ENCODE measurements around the gene ATP7A.

ATP7A gene

DNA sequence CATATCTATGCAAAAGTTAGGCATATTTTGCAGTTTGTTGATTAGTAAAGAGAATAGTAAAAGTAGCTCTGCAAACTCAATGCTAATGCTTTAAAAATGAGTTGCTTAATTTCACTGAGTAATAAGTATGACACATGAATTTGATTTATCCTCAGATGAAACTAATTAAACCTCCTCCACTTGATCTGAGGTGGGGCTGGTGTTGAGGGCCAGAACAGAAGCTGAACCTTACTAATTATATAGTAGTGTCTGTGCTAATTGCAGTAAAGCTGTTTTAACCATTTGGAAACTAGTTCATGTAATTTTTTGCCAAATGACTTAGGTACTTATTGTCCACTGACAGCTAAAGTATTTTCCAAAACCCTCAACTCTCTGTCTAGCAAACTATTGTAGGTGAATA is 66.6 kb downstream of the ATP7A start:
- Histone ChIP-seq H3K9me3 (ENCODE audit: insufficient read depth, low read depth, low read length) (no peaks in the 10 kb centered on the region), H2AFZ (ENCODE audit: low read length) (no peak overlapping the region), H3F3A (ENCODE audit: low read depth) (no peaks in the 10 kb centered on the region), H3K4me2 (ENCODE audit: low read depth, low read length, poor library complexity, severe bottlenecking) (no peak overlapping the region), H3K9ac (ENCODE audit: low read depth, low read length, poor library complexity, severe bottlenecking) (no peak overlapping the region), H3K4me3 (ENCODE audit: low read length, poor library complexity, severe bottlenecking) (no peak overlapping the region), H3K9me2 (replicated peaks; ENCODE audit: low read depth, low read length) (no peaks in the 10 kb centered on the region), H3K4me1 (ENCODE audit: insufficient read depth, low read length, poor library complexity, severe bottlenecking) (no peaks in the 10 kb centered on the region), H3K79me2 (ENCODE audit: insufficient read depth, low read length) (no peaks in the 10 kb centered on the region), H3K27me3 (ENCODE audit: insufficient read depth, low read length, poor library complexity, severe bottlenecking) (no peaks in the 10 kb centered on the region), H3K36me3 (ENCODE audit: insufficient read depth, low read length) (0 out of 2 replicates have a peak, but pooled peaks cover 3% of the 10 kb centered on the region), H4K20me1 (ENCODE audit: insufficient read depth, low read length, poor library complexity, severe bottlenecking) (no peaks in the 10 kb centered on the region)
- no peak for TF ChIP-seq EZH2phosphoT487 (IDR thresholded peaks at IDR 0.05; ENCODE audit: borderline replicate concordance)
- TF ChIP-seq, protein P1, sequence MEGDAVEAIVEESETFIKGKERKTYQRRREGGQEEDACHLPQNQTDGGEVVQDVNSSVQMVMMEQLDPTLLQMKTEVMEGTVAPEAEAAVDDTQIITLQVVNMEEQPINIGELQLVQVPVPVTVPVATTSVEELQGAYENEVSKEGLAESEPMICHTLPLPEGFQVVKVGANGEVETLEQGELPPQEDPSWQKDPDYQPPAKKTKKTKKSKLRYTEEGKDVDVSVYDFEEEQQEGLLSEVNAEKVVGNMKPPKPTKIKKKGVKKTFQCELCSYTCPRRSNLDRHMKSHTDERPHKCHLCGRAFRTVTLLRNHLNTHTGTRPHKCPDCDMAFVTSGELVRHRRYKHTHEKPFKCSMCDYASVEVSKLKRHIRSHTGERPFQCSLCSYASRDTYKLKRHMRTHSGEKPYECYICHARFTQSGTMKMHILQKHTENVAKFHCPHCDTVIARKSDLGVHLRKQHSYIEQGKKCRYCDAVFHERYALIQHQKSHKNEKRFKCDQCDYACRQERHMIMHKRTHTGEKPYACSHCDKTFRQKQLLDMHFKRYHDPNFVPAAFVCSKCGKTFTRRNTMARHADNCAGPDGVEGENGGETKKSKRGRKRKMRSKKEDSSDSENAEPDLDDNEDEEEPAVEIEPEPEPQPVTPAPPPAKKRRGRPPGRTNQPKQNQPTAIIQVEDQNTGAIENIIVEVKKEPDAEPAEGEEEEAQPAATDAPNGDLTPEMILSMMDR (conservative IDR thresholded peaks at IDR 0.05; ENCODE audit: low read length) = no peak

DNA sequence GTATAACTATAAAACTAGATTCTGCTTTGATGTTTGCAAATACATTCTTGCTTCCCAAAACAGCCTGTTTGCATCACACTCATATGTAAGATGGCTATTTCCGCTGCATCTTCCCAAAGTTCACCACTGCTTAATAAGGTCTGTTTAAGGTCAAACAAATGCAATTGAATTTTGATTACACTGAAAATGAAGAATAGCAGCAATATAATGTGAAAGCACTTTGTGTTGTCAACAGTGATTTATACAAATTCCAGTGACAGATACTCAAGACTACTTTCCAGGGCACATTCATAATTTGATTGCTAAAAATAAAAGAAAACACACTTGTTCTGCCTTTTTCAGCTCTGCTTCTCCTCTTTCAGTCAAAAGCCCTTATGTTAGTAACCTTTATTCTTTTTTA is 67.0 kb downstream of the ATP7A start:
- TF ChIP-seq EZH2phosphoT487 (IDR thresholded peaks at IDR 0.05; ENCODE audit: borderline replicate concordance) = no peak
- TF ChIP-seq, protein P1 (conservative IDR thresholded peaks at IDR 0.05; ENCODE audit: low read length) = no peak
- Histone ChIP-seq H3K27me3 (ENCODE audit: insufficient read depth, low read length, poor library complexity, severe bottlenecking) (no peaks in the 10 kb centered on the region), H3K4me1 (ENCODE audit: insufficient read depth, low read length, poor library complexity, severe bottlenecking) (no peaks in the 10 kb centered on the region)

DNA sequence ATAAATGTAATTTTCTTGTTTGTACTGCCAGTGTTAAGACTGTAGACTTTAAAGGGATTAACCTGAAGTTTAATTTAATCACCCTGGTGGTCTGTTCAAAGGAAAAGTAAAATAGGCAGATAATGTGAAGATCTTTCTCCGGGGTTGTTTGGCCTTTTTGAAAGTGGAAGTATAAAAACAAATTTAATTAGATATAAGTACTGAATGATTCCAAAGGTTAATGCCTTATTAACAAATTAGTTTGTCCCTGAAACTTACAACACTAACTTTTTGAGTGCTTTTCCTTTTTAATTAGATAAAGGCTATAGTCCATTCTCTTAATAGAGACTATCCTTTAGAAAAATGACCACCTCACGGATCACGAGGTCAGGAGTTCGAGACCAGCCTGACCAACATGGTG is 69.4 kb downstream of the ATP7A start:
- H3K9me3 ChIP-seq (ENCODE audit: insufficient read depth, low read depth, low read length) = no peaks in the 10 kb centered on the region
- no peaks in the 10 kb centered on the region for H3K27me3 ChIP-seq (ENCODE audit: insufficient read depth, low read length, poor library complexity, severe bottlenecking)
- TF ChIP-seq, protein P1 (conservative IDR thresholded peaks at IDR 0.05; ENCODE audit: low read length) = no peak
- TF ChIP-seq EZH2phosphoT487 (IDR thresholded peaks at IDR 0.05; ENCODE audit: borderline replicate concordance) = no peak

More for the DNA sequence above, 67.0 kb downstream of the ATP7A start:
- Histone ChIP-seq H3K4me2 (ENCODE audit: low read depth, low read length, poor library complexity, severe bottlenecking) (no peak overlapping the region), H4K20me1 (ENCODE audit: insufficient read depth, low read length, poor library complexity, severe bottlenecking) (no peaks in the 10 kb centered on the region), H3K36me3 (ENCODE audit: insufficient read depth, low read length) (0 out of 2 replicates have a peak, but pooled peaks cover 3% of the 10 kb centered on the region), H3K4me3 (ENCODE audit: low read length, poor library complexity, severe bottlenecking) (no peak overlapping the region), H3K9me2 (replicated peaks; ENCODE audit: low read depth, low read length) (no peaks in the 10 kb centered on the region), H3K9ac (ENCODE audit: low read depth, low read length, poor library complexity, severe bottlenecking) (no peak overlapping the region), H3F3A (ENCODE audit: low read depth) (no peaks in the 10 kb centered on the region), H3K9me3 (ENCODE audit: insufficient read depth, low read depth, low read length) (no peaks in the 10 kb centered on the region), H3K79me2 (ENCODE audit: insufficient read depth, low read length) (no peaks in the 10 kb centered on the region), H2AFZ (ENCODE audit: low read length) (no peak overlapping the region)

More for the DNA sequence above, 69.4 kb downstream of the ATP7A start:
- H3K79me2 ChIP-seq (ENCODE audit: insufficient read depth, low read length) = no peaks in the 10 kb centered on the region
- no peaks in the 10 kb centered on the region for H3K9me2 ChIP-seq (replicated peaks; ENCODE audit: low read depth, low read length)
- no peak overlapping the region for H2AFZ ChIP-seq (ENCODE audit: low read length)
- H3K36me3 ChIP-seq (ENCODE audit: insufficient read depth, low read length) = no peaks in the 10 kb centered on the region
- no peaks in the 10 kb centered on the region for H3F3A ChIP-seq (ENCODE audit: low read depth)
- no peak overlapping the region for H3K9ac ChIP-seq (ENCODE audit: low read depth, low read length, poor library complexity, severe bottlenecking)
- H3K4me2 ChIP-seq (ENCODE audit: low read depth, low read length, poor library complexity, severe bottlenecking) = no peak overlapping the region
- H4K20me1 ChIP-seq (ENCODE audit: insufficient read depth, low read length, poor library complexity, severe bottlenecking) = no peaks in the 10 kb centered on the region
- H3K4me1 ChIP-seq (ENCODE audit: insufficient read depth, low read length, poor library complexity, severe bottlenecking) = no peaks in the 10 kb centered on the region
- no peak overlapping the region for H3K4me3 ChIP-seq (ENCODE audit: low read length, poor library complexity, severe bottlenecking)
